ENCODE measurements around the gene TSPAN18. TPM values are rescaled to one million over a fixed set of nuclear protein-coding genes. Genes with fewer than 3 reads are reported as not detected.

TSPAN18 gene
- total RNA-seq, 1 donor from 2014 or later = 17.0 TPM

GRCh38 chr11:44824300-44824704, 97.5 kb downstream of the TSPAN18 start:
- DNase-seq = no peak

GRCh38 chr11:44825058-44825785, 98.5 kb downstream of the TSPAN18 start:
- no peak for DNase-seq

- DNase-seq = no peak
Observed at GRCh38 chr11:44826922-44827643, 100.3 kb downstream of the TSPAN18 start.

GRCh38 chr11:44828296-44828695, 101.5 kb downstream of the TSPAN18 start:
- no peak for DNase-seq

- DNase-seq = no peak
Observed at GRCh38 chr11:44829838-44830237, 103.1 kb downstream of the TSPAN18 start.

- DNase-seq = no peak
Observed at GRCh38 chr11:44831605-44832394, 105.0 kb downstream of the TSPAN18 start.

- no peak for DNase-seq
Observed at GRCh38 chr11:44832452-44832851, 105.7 kb downstream of the TSPAN18 start.

GRCh38 chr11:44833221-44833876, 106.6 kb downstream of the TSPAN18 start:
- no peak for DNase-seq

- peak; percentile 33 for DNase-seq
Observed at GRCh38 chr11:44833877-44834452, 107.2 kb downstream of the TSPAN18 start.

GRCh38 chr11:44834846-44835245, 108.1 kb downstream of the TSPAN18 start:
- no peak for DNase-seq

GRCh38 chr11:44835296-44835695, 108.5 kb downstream of the TSPAN18 start:
- no peak for DNase-seq

- DNase-seq = peak; percentile 53
Observed at GRCh38 chr11:44835938-44836337, 109.2 kb downstream of the TSPAN18 start.

GRCh38 chr11:44837661-44838060, 110.9 kb downstream of the TSPAN18 start:
- no peak for DNase-seq

- DNase-seq = no peak
Observed at GRCh38 chr11:44839458-44840084, 112.8 kb downstream of the TSPAN18 start.

- no peak for DNase-seq
Observed at GRCh38 chr11:44840085-44840478, 113.3 kb downstream of the TSPAN18 start.

GRCh38 chr11:44840521-44841251, 113.9 kb downstream of the TSPAN18 start:
- peak; percentile 33 for DNase-seq

- peak; percentile 90 for DNase-seq
Observed at GRCh38 chr11:44842220-44842619, 115.5 kb downstream of the TSPAN18 start.

GRCh38 chr11:44846852-44847251, 120.1 kb downstream of the TSPAN18 start:
- no peak for DNase-seq

- DNase-seq = no peak
Observed at GRCh38 chr11:44847316-44847715, 120.6 kb downstream of the TSPAN18 start.

- no peak for DNase-seq
Observed at GRCh38 chr11:44848203-44848962, 121.6 kb downstream of the TSPAN18 start.
